ENCODE results near the gene PHC2. TPM values are rescaled to one million over a fixed set of nuclear protein-coding genes. Genes with fewer than 3 reads are reported as not detected.

The PHC2 gene
- total RNA-seq, 1 experiment from 2014 or later: 9.4 TPM

DNA sequence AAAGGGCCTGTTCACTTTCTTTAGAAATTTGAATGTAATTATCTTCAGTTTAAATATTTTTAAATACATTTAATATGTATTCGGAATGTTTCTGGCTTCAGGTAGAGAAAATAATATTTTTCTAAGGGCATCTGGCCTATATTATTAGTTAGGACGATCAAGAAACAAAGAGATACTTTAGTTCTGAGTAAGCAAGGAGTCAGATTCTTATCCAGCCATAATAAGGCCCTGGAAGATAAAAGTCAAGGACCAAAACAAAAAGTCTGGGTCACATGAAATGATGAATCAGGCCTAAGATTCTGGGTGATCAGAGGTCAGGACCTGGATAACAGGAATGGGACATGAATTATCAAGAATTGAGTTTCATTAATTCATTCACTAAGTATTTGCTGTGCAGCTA lies 6.3 kb downstream of the PHC2 start:
- no CpG with 5 or more reads among the region's 2 CpGs for WGBS (ENCODE audit: extremely low coverage, insufficient read length, low lambda C conversion rate)
- Histone ChIP-seq H2AK5ac (ENCODE audit: insufficient read length, low read length) (no peak overlapping the region), H3K23ac (ENCODE audit: insufficient read length, low read depth, low read length) (no peak overlapping the region), H3T11ph (ENCODE audit: low read length) (no peak overlapping the region), H4K8ac (replicated peaks; ENCODE audit: insufficient read length, low read depth, low read length) (no peak overlapping the region), H3K79me2 (ENCODE audit: insufficient read depth, low read length) (no peaks in the 10 kb centered on the region), H3K4ac (ENCODE audit: low read depth, low read length) (no peak overlapping the region), H3K14ac (ENCODE audit: insufficient read depth, low read length) (no peak overlapping the region), H3K23me2 (ENCODE audit: insufficient read length, low read depth, low read length, poor library complexity, severe bottlenecking) (no peaks in the 10 kb centered on the region), H2BK20ac (ENCODE audit: low read depth, low read length, poor library complexity, severe bottlenecking) (no peak overlapping the region), H3K56ac (ENCODE audit: insufficient read length, low read depth, low read length) (no peak overlapping the region), H3K18ac (ENCODE audit: insufficient read length, low read depth, low read length) (no peak overlapping the region), H4K5ac (ENCODE audit: insufficient read length, low read depth, low read length) (no peak overlapping the region), H2BK120ac (ENCODE audit: low read depth, low read length, poor library complexity, severe bottlenecking) (no peak overlapping the region), H2BK12ac (ENCODE audit: insufficient read length, low read depth, low read length) (no peak overlapping the region), H3K4me2 (ENCODE audit: insufficient read depth, insufficient read length, low read length) (no peak overlapping the region), H3K9me3 (ENCODE audit: control insufficient read depth, low read depth, low read length) (no peaks in the 10 kb centered on the region), H4K91ac (ENCODE audit: insufficient read length, low read depth, low read length) (no peak overlapping the region), H3K27me3 (ENCODE audit: insufficient read depth, low read length) (peaks cover 1% of the 10 kb centered on the region; the same call in 1 of the 2 replicates), H3K27ac (ENCODE audit: insufficient read length, low read depth, low read length) (no peak overlapping the region), H2AFZ (ENCODE audit: low read length) (no peak overlapping the region), H3K4me1 (ENCODE audit: insufficient read depth, low read length) (peaks cover 10% of the 10 kb centered on the region; the same call in 1 of the 2 replicates), H4K20me1 (ENCODE audit: control insufficient read depth, insufficient read depth, insufficient read length) (no peaks in the 10 kb centered on the region), H2BK5ac (ENCODE audit: insufficient read length, low read length) (no peak overlapping the region), H3K9ac (ENCODE audit: extremely low read depth, insufficient read length, low read length) (no peak overlapping the region), H2BK15ac (ENCODE audit: low read depth, low read length) (no peak overlapping the region), H3K79me1 (ENCODE audit: insufficient read depth, low read depth, low read length, poor library complexity, severe bottlenecking) (no peaks in the 10 kb centered on the region)
- TF ChIP-seq, protein P1, sequence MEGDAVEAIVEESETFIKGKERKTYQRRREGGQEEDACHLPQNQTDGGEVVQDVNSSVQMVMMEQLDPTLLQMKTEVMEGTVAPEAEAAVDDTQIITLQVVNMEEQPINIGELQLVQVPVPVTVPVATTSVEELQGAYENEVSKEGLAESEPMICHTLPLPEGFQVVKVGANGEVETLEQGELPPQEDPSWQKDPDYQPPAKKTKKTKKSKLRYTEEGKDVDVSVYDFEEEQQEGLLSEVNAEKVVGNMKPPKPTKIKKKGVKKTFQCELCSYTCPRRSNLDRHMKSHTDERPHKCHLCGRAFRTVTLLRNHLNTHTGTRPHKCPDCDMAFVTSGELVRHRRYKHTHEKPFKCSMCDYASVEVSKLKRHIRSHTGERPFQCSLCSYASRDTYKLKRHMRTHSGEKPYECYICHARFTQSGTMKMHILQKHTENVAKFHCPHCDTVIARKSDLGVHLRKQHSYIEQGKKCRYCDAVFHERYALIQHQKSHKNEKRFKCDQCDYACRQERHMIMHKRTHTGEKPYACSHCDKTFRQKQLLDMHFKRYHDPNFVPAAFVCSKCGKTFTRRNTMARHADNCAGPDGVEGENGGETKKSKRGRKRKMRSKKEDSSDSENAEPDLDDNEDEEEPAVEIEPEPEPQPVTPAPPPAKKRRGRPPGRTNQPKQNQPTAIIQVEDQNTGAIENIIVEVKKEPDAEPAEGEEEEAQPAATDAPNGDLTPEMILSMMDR (conservative IDR thresholded peaks at IDR 0.05): no peak
- no peaks in the 10 kb centered on the region for H3K27me3 Mint-ChIP-seq (ENCODE audit: low read depth)
- no peak for DNase-seq
- H3K4me1 Mint-ChIP-seq: peaks cover 12 to 15% of the 10 kb centered on the region in 2 experiments
- H3K9me3 Mint-ChIP-seq: no peaks in the 10 kb centered on the region
- H3K36me3 Mint-ChIP-seq (ENCODE audit: insufficient read depth in 1 of 3, low read depth in 3 of 3): no peaks in the 10 kb centered on the region
- H3K27ac Mint-ChIP-seq: no peak overlapping the region
- no peak overlapping the region for H3K4me3 Mint-ChIP-seq

Measured in H9 (cell line).